CD4-positive, alpha-beta memory T cell (primary cell): ENCODE results near the gene ACP4. TPM values are rescaled to one million over a fixed set of nuclear protein-coding genes. Genes with fewer than 3 reads are reported as not detected.

ENCODE experiments used
- CTCF ChIA-PET: fragments of 350-600 bp; sonication (Branson Sonifier 250); formaldehyde crosslinking; loops from one replicate; lab custom pipeline; 2021; ENCODE audit warnings: inconsistent platforms; ENCODE audit not compliant: partially characterized antibody; lab: Charles Lee
- POLR2A ChIA-PET: fragments of 350-600 bp; sonication (Branson Sonifier 250); formaldehyde crosslinking; loops from one replicate; lab custom pipeline; 2021; ENCODE audit not compliant: partially characterized antibody; lab: Charles Lee
- DNase-seq, 5 donors: peaks; one replicate each; pipeline versions ENCODE4 v3.0.0 to v3.0.0-alpha.2; 2020 to 2022; ENCODE audit warnings: mixed read lengths in 1 of 5
- H3K27ac ChIP-seq: one replicate; pipeline ENCODE4 v1.7.0; 2013; ENCODE audit warnings: low read depth, low read length
- H3K27me3 ChIP-seq: 2 replicates; pipeline ENCODE4 v1.7.0; 2013; ENCODE audit warnings: mild to moderate bottlenecking, low read length, moderate library complexity; ENCODE audit not compliant: insufficient read depth
- H3K36me3 ChIP-seq: 2 replicates; pipeline ENCODE4 v1.7.0; 2013; ENCODE audit warnings: mild to moderate bottlenecking, low read length, moderate library complexity; ENCODE audit not compliant: insufficient read depth
- H3K4me1 ChIP-seq: 2 replicates; pipeline ENCODE4 v1.7.0; 2013; ENCODE audit warnings: mild to moderate bottlenecking, low read length, moderate library complexity; ENCODE audit not compliant: insufficient read depth
- H3K4me3 ChIP-seq, 2 donors: one replicate each; pipeline ENCODE4 v1.7.0; 2013; ENCODE audit warnings: low read length in 2 of 2, mild to moderate bottlenecking in 1 of 2
- H3K9me3 ChIP-seq, 2 donors: one replicate each; pipeline ENCODE4 v1.7.0; 2013; ENCODE audit warnings: low read length in 2 of 2, control low read depth in 1 of 2; ENCODE audit not compliant: control insufficient read depth in 1 of 2
- H3K27ac Mint-ChIP-seq, 7 donors: one replicate each; pipeline ENCODE4 v1.8.0; 2020 to 2021; ENCODE audit warnings: mixed read lengths in 7 of 7, mild to moderate bottlenecking in 6 of 7, inconsistent platforms in 3 of 7, moderate library complexity in 3 of 7
- H3K27me3 Mint-ChIP-seq, 2 donors: one replicate each; pipeline ENCODE4 v1.8.0; 2020 to 2021; ENCODE audit warnings: mixed read lengths in 2 of 2
- H3K36me3 Mint-ChIP-seq, 2 donors: one replicate each; pipeline ENCODE4 v1.8.0; 2020 to 2021; ENCODE audit warnings: mixed read lengths in 2 of 2, inconsistent platforms in 1 of 2, mild to moderate bottlenecking in 1 of 2
- H3K4me1 Mint-ChIP-seq, 4 donors: one replicate each; pipeline ENCODE4 v1.8.0; 2020 to 2021; ENCODE audit warnings: mixed read lengths in 4 of 4, mild to moderate bottlenecking in 1 of 4
- H3K4me3 Mint-ChIP-seq, 8 donors: one replicate each; pipeline ENCODE4 v1.8.0; 2020 to 2021; ENCODE audit warnings: mixed read lengths in 8 of 8, mild to moderate bottlenecking in 7 of 8, moderate library complexity in 6 of 8, inconsistent platforms in 3 of 8
- H3K9me3 Mint-ChIP-seq, 8 donors: one replicate each; pipeline ENCODE4 v1.8.0; 2020 to 2021; ENCODE audit warnings: mixed read lengths in 8 of 8, mild to moderate bottlenecking in 5 of 8, inconsistent platforms in 3 of 8, moderate library complexity in 1 of 8
- intact Hi-C: fragments of 100-400 bp; cut with micrococcal nuclease; formaldehyde crosslinking; loops from one replicate; pipeline ENCODE4 v1.15.1; 2023
- polyA plus RNA-seq, 2 donors: library from polyadenylated mRNA; unstranded; fragments of 300-500 nt; fragmentation: Illumina TruSeq; gene quantifications; one replicate each; pipeline ENCODE4 v1.2.3, GENCODE V29; 2021
- total RNA-seq, 2 experiments: library from RNA; stranded (reverse); gene quantifications; one replicate each; pipeline ENCODE4 v1.2.3, GENCODE V29; 2021

Gene ACP4
- total and polyA plus RNA-seq, 4 experiments from 2014 or later: not detected

GRCh38 chr19:50793558-50794065 lies 3.4 kb downstream of the ACP4 start:
- DNase-seq: no peak
- POLR2A ChIA-PET: no interaction called here
- peaks cover 3 to 11% (median 7%) of the 10 kb centered on the region in 4 donors for H3K4me1 Mint-ChIP-seq
- Histone ChIP-seq H3K27ac (no peak overlapping the region), H3K27me3 (no peaks in the 10 kb centered on the region), H3K4me3 (no peak overlapping the region), H3K36me3 (peaks cover 11% of the 10 kb centered on the region), H3K4me1 (peaks cover 5% of the 10 kb centered on the region), H3K9me3 (no peaks in the 10 kb centered on the region)
- H3K36me3 Mint-ChIP-seq: peaks cover 0 to 13% of the 10 kb centered on the region in 2 donors
- H3K9me3 Mint-ChIP-seq: no peaks in the 10 kb centered on the region
- H3K27ac Mint-ChIP-seq: peak overlapping the region in 1 of 7 donors; percentile 29
- intact Hi-C loops: no loop called here
- CTCF ChIA-PET: no interaction called here
- H3K4me3 Mint-ChIP-seq: no peak overlapping the region
- peaks cover 0 to 2% of the 10 kb centered on the region in 2 donors for H3K27me3 Mint-ChIP-seq

DNA sequence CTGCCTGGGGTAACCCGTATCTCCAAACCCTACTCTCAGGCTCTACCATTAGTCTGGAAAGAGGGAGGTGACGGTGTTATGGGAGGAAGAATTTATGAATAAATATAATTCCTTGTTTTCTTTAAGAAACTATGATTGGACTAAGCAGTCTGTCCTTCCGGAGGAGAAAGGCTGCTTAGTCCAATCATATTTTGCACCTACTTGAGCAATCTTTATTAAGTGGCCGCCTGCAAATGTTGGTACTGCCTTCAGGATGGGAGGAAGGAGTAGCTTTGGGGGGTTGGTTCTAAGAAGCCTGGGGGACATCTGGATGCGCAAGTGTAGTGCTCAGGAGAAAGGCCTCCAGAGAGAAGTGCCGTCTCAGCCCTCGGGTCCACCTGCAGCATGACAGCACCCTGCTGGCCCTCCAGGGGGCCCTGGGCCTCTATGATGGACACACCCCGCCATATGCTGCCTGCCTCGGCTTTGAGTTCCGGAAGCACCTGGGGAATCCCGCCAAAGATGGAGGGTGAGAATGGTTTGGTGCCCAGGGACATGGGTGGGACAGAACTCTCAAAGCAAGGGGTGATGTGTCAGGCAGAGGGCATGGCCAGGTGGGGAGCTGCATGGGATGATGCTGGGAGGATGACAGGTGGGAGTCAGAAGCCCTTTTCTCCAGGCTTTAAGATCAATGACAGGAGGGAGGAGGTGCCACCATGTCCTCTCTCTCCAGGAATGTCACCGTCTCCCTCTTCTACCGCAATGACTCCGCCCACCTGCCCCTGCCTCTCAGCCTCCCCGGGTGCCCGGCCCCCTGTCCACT lies 4.1 kb downstream of the ACP4 start:
- ChIA-PET POLR2A (interaction anchor here (3.0 kb wide), 1 partner anchor 10 kb away, joined by 14 read pairs; no protein-coding TSS in a partner anchor), CTCF (no interaction called here)
- Histone ChIP-seq H3K4me1 (peaks cover 5% of the 10 kb centered on the region), H3K36me3 (peaks cover 15% of the 10 kb centered on the region), H3K27me3 (no peaks in the 10 kb centered on the region), H3K4me3 (no peak overlapping the region), H3K9me3 (no peaks in the 10 kb centered on the region), H3K27ac (no peak overlapping the region)
- H3K36me3 Mint-ChIP-seq: peaks cover 0 to 13% of the 10 kb centered on the region in 2 donors
- intact Hi-C loops: no loop called here
- no peak overlapping the region for H3K4me3 Mint-ChIP-seq
- DNase-seq: no peak
- peaks cover 0 to 2% of the 10 kb centered on the region in 2 donors for H3K27me3 Mint-ChIP-seq
- peaks cover 3 to 11% (median 7%) of the 10 kb centered on the region in 4 donors for H3K4me1 Mint-ChIP-seq
- no peaks in the 10 kb centered on the region for H3K9me3 Mint-ChIP-seq
- H3K27ac Mint-ChIP-seq: peak overlapping the region in 1 of 7 donors; percentile 59

DNA sequence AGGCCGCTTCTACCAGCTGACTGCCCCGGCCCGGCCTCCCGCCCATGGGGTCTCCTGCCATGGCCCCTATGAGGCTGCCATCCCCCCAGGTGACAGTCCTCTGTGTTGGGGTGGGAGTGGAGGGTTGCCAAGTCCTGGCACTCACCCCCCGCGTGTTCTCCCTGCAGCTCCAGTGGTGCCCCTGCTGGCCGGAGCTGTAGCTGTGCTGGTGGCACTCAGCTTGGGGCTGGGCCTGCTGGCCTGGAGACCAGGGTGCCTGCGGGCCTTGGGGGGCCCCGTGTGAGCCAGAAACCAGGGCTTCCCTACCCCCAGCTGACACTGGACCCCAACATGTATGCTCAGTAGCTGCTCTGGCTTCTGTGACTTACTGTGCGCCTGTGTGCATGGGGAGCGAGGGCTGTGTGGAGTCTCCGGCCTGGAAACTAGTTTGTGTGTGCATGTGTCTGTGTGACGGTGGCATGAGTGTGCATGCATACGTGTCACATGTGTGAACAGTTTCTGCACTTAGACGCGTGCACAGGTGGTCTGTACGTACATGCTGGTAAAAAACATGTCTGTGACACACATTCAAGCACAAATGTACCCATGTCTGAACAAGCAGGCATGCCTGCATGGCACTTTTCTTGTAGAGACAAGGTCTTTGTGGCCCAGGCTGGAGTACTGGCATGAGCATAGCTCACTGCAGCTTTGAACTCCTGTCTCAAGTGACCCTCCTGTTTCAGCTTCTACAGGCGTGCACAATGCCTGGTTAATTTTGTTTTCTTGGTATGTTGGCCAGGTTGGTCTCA lies 4.9 kb downstream of the ACP4 start:
- DNase-seq: no peak
- Mint-ChIP-seq H3K36me3 (peaks cover under 1 to 16% of the 10 kb centered on the region in 2 donors), H3K27me3 (peaks cover 0 to 2% of the 10 kb centered on the region in 2 donors), H3K4me1 (peaks cover 3 to 11% (median 7%) of the 10 kb centered on the region in 4 donors), H3K9me3 (no peaks in the 10 kb centered on the region), H3K4me3 (no peak overlapping the region), H3K27ac (peak overlapping the region in 1 of 7 donors; percentile 46)
- peaks cover 23% of the 10 kb centered on the region for H3K36me3 ChIP-seq
- intact Hi-C loops: no loop called here
- H3K27me3 ChIP-seq: no peaks in the 10 kb centered on the region
- no peaks in the 10 kb centered on the region for H3K9me3 ChIP-seq
- H3K4me1 ChIP-seq: peaks cover 5% of the 10 kb centered on the region
- ChIA-PET POLR2A (interaction anchor here (3.0 kb wide), 1 partner anchor 9 kb away, joined by 14 read pairs; no protein-coding TSS in a partner anchor), CTCF (no interaction called here)
- H3K27ac ChIP-seq: no peak overlapping the region
- H3K4me3 ChIP-seq: no peak overlapping the region

GRCh38 chr19:50795664-50796073 lies 5.5 kb downstream of the ACP4 start:
- Histone ChIP-seq H3K4me1 (peaks cover 5% of the 10 kb centered on the region), H3K27ac (no peak overlapping the region), H3K36me3 (peaks cover 23% of the 10 kb centered on the region), H3K4me3 (no peak overlapping the region), H3K27me3 (no peaks in the 10 kb centered on the region), H3K9me3 (no peaks in the 10 kb centered on the region)
- Mint-ChIP-seq H3K9me3 (no peaks in the 10 kb centered on the region), H3K4me3 (no peak overlapping the region), H3K27ac (no peak overlapping the region), H3K4me1 (peaks cover 4 to 11% (median 8%) of the 10 kb centered on the region in 4 donors), H3K36me3 (peaks cover 4 to 19% of the 10 kb centered on the region in 2 donors), H3K27me3 (peaks cover 0 to 2% of the 10 kb centered on the region in 2 donors)
- ChIA-PET CTCF (interaction anchor here (1.9 kb wide), 1 partner anchor 11 kb away, joined by 4 read pairs; no protein-coding TSS in a partner anchor), POLR2A (interaction anchor here (3.0 kb wide), 1 partner anchor 8 kb away, joined by 14 read pairs; no protein-coding TSS in a partner anchor)
- intact Hi-C loops: no loop called here
- no peak for DNase-seq

DNA sequence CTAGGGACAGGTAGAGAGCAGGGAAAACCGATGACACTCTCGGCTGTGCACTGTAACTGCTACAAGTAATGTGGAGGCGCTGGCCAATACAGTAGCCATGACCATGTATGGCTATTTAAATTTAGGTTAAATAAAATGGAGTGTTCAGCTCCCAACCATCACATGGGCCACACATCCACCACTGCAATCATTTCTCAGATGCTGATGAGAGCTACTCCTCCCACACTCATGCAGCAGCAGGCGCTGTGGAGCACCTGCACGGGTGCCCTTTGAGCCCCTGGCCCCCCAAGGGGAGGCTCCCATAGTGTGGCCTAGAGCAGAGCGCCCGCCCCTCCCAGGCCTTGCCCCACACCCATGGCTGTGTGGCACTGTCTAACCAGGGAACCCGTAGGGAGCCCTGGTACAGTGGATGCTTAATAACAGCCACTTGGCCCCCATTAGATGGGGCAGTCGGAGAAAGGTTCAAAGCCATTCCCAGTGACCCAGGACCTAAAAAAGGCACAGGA lies 6.0 kb downstream of the ACP4 start:
- no peak overlapping the region for H3K4me3 Mint-ChIP-seq
- H3K4me1 Mint-ChIP-seq: peaks cover 8 to 14% (median 10%) of the 10 kb centered on the region in 4 donors
- intact Hi-C loops: no loop called here
- Histone ChIP-seq H3K4me1 (peaks cover 5% of the 10 kb centered on the region), H3K9me3 (no peaks in the 10 kb centered on the region), H3K27ac (no peak overlapping the region), H3K27me3 (no peaks in the 10 kb centered on the region), H3K36me3 (peaks cover 23% of the 10 kb centered on the region), H3K4me3 (no peak overlapping the region)
- peak overlapping the region in 1 of 7 donors; percentile 19 for H3K27ac Mint-ChIP-seq
- H3K27me3 Mint-ChIP-seq: peaks cover 0 to under 1% of the 10 kb centered on the region in 2 donors
- ChIA-PET POLR2A (interaction anchor here (3.0 kb wide), 1 partner anchor 8 kb away, joined by 14 read pairs; no protein-coding TSS in a partner anchor), CTCF (interaction anchor here (1.9 kb wide), 1 partner anchor 12 kb away, joined by 4 read pairs; no protein-coding TSS in a partner anchor)
- no peaks in the 10 kb centered on the region for H3K9me3 Mint-ChIP-seq
- DNase-seq: no peak
- H3K36me3 Mint-ChIP-seq: peaks cover 8 to 23% of the 10 kb centered on the region in 2 donors

DNA sequence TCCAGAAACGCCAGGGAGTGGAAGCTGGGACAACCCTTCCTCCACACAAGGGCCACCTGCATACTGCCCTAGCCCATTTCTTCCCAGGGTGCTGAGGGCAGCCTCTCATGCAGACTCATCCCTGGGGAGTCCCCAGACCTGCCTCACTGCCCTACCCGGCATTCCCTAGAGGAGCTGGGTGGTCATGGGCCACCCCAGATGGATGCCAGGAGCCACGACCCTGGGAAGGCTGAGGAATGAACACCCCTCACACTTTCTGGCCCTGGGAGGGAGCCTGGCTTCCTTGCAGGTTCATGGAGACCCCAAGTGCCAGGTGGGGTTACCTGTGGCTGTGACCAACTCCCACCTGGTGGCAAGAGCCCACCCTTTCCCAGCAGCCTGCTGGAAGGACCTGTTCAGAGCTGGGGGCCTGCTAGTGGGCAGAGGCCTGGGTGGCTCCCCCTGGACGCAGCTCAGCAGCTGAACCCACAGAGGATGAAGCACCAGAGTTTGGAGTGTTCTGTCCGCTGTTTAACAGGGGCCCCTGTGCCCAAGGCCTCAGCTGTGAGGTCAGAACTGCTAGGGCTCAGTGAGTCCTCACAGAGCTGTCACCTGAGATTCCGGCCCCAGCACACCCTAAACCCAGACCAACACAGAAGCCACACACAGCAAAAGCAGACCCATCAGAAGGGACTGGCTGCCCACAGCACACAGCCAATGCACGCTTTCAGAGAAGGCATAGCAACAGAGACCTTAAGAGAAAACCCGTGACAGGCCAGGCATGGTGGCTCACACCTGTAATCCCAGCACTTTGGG lies 6.6 kb downstream of the ACP4 start:
- intact Hi-C loops: no loop called here
- no peaks in the 10 kb centered on the region for H3K27me3 Mint-ChIP-seq
- Histone ChIP-seq H3K36me3 (peaks cover 23% of the 10 kb centered on the region), H3K9me3 (no peaks in the 10 kb centered on the region), H3K27ac (no peak overlapping the region), H3K4me1 (peaks cover 5% of the 10 kb centered on the region), H3K4me3 (no peak overlapping the region), H3K27me3 (no peaks in the 10 kb centered on the region)
- no peak overlapping the region for H3K27ac Mint-ChIP-seq
- H3K9me3 Mint-ChIP-seq: no peaks in the 10 kb centered on the region
- peak overlapping the region in 1 of 8 donors; percentile 59 for H3K4me3 Mint-ChIP-seq
- peaks cover 8 to 14% (median 12%) of the 10 kb centered on the region in 4 donors for H3K4me1 Mint-ChIP-seq
- peaks cover 10 to 25% of the 10 kb centered on the region in 2 donors for H3K36me3 Mint-ChIP-seq
- POLR2A ChIA-PET: interaction anchor here (3.0 kb wide), 1 partner anchor 7 kb away, joined by 14 read pairs; no protein-coding TSS in a partner anchor
- no peak for DNase-seq
- CTCF ChIA-PET: interaction anchor here (1.9 kb wide), 1 partner anchor 12 kb away, joined by 4 read pairs; no protein-coding TSS in a partner anchor
